Activated CD4-positive, alpha-beta T cell treated with anti-CD3 and anti-CD28 coated beads for 48 hours (primary cell): Measurements from ENCODE around the gene PARD3.

Experiments used
- DNase-seq: peaks from one replicate; pipeline ENCODE4 v3.0.0-alpha.2; 2020

Gene PARD3

GRCh38 chr10:34821587-34822585 is 6.8 kb upstream of the PARD3 start:
- no peak for DNase-seq

GRCh38 chr10:34817586-34817985 is 2.5 kb upstream of the PARD3 start:
- DNase-seq = no peak

- DNase-seq = no peak
Measured at GRCh38 chr10:34817054-34817453, 2.0 kb upstream of the PARD3 start.

GRCh38 chr10:34816501-34817002 is 1.5 kb upstream of the PARD3 start:
- no peak for DNase-seq

GRCh38 chr10:34816085-34816496 is 995 bp upstream of the PARD3 start:
- peak; percentile 9 for DNase-seq

GRCh38 chr10:34814913-34815184 is 247 bp downstream of the PARD3 start:
- no peak for DNase-seq

- peak; percentile 6 for DNase-seq
Measured at GRCh38 chr10:34814223-34814912, 728 bp downstream of the PARD3 start.

- no peak for DNase-seq
Measured at GRCh38 chr10:34813626-34814222, 1.4 kb downstream of the PARD3 start.

- no peak for DNase-seq
Measured at GRCh38 chr10:34812771-34813170, 2.3 kb downstream of the PARD3 start.

GRCh38 chr10:34811968-34812514 is 3.1 kb downstream of the PARD3 start:
- no peak for DNase-seq

- no peak for DNase-seq
Measured at GRCh38 chr10:34811126-34811967, 3.7 kb downstream of the PARD3 start.

- no peak for DNase-seq
Measured at GRCh38 chr10:34809796-34810195, 5.3 kb downstream of the PARD3 start.

GRCh38 chr10:34808801-34809745 is 6.0 kb downstream of the PARD3 start:
- DNase-seq = no peak

GRCh38 chr10:34808336-34808735 is 6.8 kb downstream of the PARD3 start:
- no peak for DNase-seq

- DNase-seq = no peak
Measured at GRCh38 chr10:34804306-34804705, 10.8 kb downstream of the PARD3 start.

GRCh38 chr10:34802692-34803091 is 12.4 kb downstream of the PARD3 start:
- no peak for DNase-seq

GRCh38 chr10:34801097-34801733 is 13.9 kb downstream of the PARD3 start:
- DNase-seq = no peak

- DNase-seq = no peak
Measured at GRCh38 chr10:34800624-34801023, 14.5 kb downstream of the PARD3 start.

- DNase-seq = no peak
Measured at GRCh38 chr10:34798654-34799053, 16.4 kb downstream of the PARD3 start.

GRCh38 chr10:34797155-34797554 is 17.9 kb downstream of the PARD3 start:
- DNase-seq = no peak

- DNase-seq = no peak
Measured at GRCh38 chr10:34796133-34796532, 19.0 kb downstream of the PARD3 start.
